NK-92 (cell line): ENCODE results near the gene HERPUD1.
"Not testable (repeated sequence)": the region's sequence is repeated elsewhere in the genome, so short reads cannot be mapped to it uniquely, and the experiment has no call there.

Experiments
- DNase-seq: peaks from one replicate; lab custom pipeline; 2025; ENCODE audit not compliant: unreplicated experiment; lab: John Stamatoyannopoulos, UW

HERPUD1 gene

GRCh38 chr16:56977823-56978430, 46.0 kb downstream of the HERPUD1 start:
- no peak for DNase-seq

DNA sequence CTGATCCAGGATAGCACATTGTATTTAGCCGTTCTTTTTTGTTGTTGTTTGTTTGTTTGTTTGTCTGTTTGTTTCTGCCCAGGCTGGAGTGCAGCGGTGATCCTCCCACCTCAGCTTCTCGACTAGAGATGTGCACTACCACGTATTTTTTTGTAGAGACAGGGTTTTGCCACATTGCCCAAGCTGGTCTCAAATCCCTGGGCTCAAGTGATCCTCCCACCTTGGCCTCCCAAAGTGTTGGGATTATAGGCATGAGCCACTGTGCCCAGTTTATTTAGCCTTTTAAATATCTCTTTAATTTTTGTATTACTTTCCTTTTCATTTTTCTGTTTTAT, 48.2 kb downstream of the HERPUD1 start:
- no peak for DNase-seq

DNA sequence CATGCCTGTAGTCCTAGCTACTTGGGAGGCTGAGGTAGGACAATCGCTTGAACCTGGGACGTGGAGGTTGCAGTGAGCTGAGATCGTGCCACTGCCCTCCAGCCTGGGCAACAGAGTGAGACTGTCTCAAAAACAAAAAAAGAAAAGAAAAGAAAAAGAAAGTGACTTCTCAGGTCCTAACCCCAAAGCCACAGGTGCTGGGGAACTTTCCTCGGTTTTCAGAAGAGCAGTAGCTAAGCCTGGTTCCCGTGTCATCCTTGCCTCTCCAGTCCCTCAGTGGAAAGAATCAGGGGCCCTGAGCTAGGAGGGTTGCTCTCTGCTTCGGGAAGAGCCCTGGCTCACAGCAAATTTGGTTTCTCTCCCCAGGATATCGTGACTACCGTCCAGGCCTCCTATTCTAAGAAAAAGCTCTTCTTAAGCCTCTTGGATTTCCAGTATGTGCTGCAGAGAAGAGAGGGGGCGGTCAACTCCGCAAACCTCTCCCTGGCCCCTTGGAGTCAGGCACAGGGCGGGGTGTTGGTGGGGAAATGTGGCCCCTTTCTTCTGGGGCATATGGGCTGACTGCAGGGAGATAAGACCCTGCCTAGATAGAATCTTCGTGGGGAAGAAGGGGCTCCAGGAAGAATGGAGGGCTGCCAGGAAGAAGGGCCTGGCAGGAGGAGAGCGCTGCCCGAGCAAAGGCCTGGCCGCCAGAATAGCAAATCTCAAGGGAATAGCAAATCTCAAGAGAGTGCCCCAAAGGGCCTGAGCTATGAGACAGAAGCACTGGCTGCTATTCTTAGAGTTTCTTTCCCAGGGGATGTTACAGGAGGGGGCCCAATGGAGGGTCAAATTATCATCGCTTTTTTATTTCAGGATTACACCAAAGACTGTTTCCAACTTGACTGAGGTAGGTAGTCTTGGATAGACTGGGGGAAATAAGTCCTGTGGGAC, 49.1 kb downstream of the HERPUD1 start:
- DNase-seq, result no peak

DNA sequence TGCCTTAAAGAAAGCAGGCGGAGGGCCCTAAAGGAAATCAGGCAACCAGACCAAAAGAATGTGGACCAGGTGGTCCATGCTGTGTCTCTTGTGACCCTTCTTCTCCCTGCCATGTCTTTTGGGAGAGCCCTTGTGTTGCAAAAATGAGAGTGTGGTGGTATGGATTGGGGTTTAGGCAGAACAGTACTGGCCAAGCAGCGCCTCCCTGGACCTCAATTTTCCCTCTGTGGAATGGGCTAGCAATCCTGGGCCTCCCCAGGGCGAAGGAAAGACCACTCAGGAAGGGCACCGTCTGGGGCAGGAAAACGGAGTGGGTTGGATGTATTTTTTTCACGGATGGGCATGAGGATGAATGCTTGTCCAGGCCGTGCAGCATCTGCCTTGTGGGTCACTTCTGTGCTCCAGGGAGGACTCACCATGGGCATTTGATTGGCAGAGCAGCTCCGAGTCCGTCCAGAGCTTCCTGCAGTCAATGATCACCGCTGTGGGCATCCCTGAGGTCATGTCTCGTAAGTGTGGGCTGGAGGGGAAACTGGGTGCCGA, 49.9 kb downstream of the HERPUD1 start:
- no peak for DNase-seq

- DNase-seq, result no peak
Measured at GRCh38 chr16:56982695-56983094, 50.8 kb downstream of the HERPUD1 start.

DNA sequence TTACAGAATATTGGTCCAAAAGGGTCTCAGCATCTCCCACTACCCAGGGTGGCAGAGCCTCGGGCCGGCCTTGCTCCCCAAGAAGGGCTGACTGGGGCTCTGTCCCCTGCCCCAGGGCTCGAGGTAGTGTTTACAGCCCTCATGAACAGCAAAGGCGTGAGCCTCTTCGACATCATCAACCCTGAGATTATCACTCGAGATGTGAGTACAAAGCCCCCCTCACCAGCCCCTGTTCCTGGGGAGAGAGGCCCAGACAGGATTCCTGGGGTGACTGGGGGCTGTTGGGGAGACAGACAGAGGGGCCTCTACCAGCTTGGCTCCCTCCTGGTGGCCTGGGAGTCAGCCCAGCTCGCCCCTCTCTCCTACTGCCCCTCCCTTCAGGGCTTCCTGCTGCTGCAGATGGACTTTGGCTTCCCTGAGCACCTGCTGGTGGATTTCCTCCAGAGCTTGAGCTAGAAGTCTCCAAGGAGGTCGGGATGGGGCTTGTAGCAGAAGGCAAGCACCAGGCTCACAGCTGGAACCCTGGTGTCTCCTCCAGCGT, 51.3 kb downstream of the HERPUD1 start:
- DNase-seq, result no peak

- DNase-seq, result no peak
Measured at GRCh38 chr16:56984639-56985038, 52.7 kb downstream of the HERPUD1 start.

- DNase-seq, result no peak
Measured at GRCh38 chr16:56985288-56985961, 53.5 kb downstream of the HERPUD1 start.

GRCh38 chr16:56985962-56986360, 54.0 kb downstream of the HERPUD1 start:
- DNase-seq, result no peak

GRCh38 chr16:56986361-56986760, 54.4 kb downstream of the HERPUD1 start:
- no peak for DNase-seq

- DNase-seq, result not testable (repeated sequence)
Measured at GRCh38 chr16:56986908-56987307, 55.0 kb downstream of the HERPUD1 start.

DNA sequence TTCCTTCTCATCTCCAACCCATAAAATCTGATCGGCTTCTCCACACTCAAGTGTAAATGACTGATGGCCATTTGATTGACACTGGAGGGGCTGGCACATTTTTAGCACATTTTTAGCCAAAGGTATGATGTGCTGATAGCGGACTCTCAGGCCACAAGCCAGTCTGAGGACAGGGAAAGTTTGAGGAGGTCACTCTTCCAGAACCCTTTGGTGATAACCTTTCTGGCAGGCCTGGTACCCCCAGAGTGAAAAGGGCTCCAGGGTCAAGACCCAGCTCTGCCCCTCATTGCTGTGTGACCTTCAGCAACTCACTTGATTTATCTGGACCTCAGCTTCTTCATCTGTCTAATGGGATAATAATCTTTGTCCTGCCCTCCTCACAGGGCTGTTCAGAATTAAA, 55.8 kb downstream of the HERPUD1 start:
- no peak for DNase-seq

GRCh38 chr16:56988161-56988947, 56.4 kb downstream of the HERPUD1 start:
- no peak for DNase-seq

GRCh38 chr16:56988948-56989945, 57.3 kb downstream of the HERPUD1 start, which contains the start of gene NLRC5:
TSS of gene NLRC5 (plus strand) at chr16:56989557. CDS start at chr16:57020713, 31,156 bp downstream.
- DNase-seq, result peak; percentile 45

DNA sequence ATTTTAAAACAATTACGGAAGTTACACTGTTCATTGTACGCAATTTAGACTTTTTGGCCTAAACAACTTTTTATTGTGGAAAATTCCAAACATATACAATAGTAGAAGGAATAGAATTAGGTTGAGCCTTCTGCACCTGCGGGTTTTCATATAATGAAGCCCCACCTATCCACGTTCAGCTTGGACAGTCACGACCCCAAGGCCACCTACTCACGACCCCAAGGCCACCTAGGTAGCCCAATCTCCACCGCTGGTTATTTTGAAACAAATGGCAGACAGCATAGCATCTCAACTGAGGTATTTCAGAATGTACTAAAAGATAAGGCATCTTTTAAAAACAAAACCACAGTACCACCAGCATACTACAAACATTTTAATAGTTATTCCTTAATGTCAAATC, 58.0 kb downstream of the HERPUD1 start:
- DNase-seq, result no peak

DNA sequence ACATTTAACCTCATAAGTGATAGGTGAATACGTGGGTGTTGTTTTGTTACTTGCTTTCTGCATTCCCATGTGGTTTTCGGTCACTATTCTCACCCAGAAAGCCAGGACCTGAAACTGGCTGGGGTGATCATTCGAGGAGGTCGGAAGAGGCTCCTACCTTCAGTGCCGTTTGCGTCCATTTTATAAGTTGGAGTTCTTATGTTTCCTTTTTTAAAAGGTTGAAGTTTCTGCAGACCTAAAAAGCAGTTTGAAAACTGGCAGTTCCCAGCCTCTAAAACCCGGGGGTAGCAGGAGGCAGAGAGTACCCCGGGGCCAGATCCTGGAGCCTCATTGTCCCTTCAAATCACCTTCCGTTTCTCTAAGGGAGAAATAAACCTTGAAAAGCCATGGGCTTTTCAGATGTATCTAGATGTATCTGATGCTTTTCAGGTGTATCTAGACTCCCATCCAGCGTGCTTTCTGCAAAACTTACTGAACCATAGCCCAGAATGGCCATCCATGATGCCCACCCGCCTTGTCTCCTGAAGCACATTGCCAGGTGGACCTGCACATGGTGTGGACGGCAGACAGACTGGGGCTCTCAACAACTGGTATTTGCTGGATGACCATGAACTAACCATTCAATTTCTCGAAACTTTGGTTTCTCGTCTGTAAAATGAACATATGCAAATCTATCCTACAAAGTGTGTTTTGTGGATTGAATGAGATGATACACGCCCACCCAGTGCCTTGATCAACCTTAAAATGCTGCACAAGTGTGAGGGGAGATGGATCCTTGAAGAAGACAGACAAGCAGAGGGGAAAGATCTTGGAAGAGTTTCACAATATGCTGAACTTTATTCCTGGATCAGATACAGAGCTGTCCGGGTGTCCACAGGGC, 58.7 kb downstream of the HERPUD1 start:
- no peak for DNase-seq

DNA sequence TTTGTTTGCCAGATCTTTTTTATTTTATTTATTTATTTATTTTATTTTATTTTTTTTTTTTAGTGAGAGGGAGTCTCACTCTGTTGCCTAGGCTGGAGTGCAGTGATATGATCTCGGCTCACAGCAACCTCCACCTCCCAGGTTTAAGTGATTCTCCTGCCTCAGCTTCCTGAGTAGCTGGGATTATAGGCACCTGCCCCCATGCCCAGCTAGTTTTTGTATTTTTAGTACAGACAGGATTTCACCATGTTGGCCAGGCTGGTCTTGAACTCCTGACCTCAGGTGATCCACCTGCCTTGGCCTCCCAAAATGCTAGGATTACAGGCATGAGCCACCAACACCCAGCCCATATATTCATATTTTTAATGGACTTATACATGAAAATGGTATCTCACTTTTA, 60.5 kb downstream of the HERPUD1 start:
- not testable (repeated sequence) for DNase-seq

GRCh38 chr16:56993204-56993603, 61.3 kb downstream of the HERPUD1 start:
- DNase-seq, result no peak
